Fibroblast of skin of left quadriceps (primary cell): ENCODE data around the gene ENPEP.
A peak's percentile ranks its signal among the peaks of the same experiment; 100 is the strongest.
"Not testable (repeated sequence)": the region's sequence is repeated elsewhere in the genome, so short reads cannot be mapped to it uniquely, and the experiment has no call there.

Source experiments
- DNase-seq, 2 experiments: peaks; one replicate each; pipeline ENCODE4 v3.0.0-alpha.2; 2013; ENCODE audit warnings: low read depth in 2 of 2

The ENPEP gene

DNA sequence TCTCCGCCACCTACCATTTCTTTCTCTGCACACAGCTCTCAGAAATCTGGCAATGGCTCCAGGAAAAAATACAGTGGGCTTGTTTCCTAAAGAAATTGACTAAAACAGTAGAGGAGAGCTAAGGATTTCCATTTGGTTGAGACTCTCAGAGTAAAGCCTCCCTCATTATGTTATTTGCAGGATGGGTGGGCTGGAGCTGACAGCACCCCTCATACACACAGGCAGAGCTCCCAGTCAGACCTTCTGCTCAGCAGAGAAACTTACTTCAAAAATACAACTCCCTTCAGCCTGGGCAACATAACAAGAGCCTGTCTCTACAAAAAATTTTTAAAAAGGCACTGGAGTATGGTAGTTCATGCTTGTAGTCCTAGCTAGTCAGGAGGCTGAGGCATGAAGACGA lies 44.9 kb downstream of the ENPEP start:
- DNase-seq, result no peak

DNA sequence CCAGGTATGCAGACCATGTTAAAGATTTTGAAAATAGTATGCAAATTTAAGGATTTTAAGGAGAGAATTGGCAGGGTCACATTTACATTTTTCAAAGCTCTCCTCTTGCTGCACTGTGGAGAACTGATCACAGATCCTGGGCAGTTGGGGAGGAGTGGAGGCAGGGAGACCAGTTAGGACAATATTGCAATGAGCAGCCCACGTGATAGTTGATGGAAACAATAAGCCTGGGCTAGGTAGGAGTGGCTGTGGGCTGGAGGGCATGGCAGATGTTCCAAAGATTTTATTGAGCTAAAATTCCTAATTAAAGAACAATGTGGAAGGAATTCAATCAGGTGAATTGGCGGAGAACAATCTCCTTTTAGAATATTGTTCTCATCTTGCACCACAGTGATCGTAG lies 50.6 kb downstream of the ENPEP start:
- DNase-seq, result no peak

DNA sequence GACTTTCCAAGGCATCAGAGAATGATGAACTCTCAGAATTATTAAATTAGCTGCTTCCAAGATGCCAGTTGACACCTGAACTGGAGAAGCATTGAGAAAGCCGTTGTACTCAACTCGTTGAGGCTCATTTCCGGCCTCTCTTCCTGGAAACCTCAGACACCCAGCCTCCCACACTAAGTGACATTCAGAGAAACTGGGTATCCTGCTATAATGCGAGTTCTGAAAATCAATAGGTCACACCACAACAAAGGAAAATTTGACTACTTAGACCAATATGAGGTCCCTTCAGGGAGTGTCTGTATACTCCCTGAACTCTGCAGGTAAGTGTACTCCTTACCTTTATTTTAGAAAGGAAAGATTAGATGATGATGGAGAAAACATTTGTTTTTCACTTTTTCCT lies 51.2 kb downstream of the ENPEP start:
- DNase-seq, result no peak

DNA sequence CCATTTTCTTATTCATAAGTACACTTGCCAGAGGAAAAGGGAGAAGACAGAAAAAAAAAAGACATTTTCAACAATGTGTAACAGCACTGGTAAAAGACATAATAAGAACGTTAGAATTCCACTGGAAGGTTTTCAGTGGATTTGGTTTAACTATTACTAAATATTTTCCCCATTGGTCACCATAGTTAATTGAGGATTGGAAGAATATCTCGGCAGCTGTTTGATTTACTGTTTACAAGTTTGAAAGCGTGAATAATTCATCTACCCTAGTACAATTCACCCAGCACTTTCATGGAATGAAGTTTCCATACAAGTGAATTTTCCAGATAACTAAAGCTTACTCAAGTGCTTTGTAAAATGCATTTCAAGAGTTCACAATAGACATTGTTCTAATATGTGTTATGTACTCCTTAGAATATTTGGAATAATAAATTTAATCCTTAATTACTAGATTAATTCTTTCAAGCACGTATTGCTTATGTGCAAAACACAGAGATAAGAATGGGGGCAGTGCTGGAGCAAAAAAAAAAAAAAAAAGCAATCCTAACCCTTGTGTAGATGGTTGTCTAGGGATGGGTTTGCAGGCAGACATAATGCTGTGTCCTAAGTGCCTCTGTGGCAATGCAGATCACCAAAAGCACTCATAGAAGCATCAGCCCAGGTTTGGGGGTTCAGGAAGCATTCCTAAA lies 57.1 kb downstream of the ENPEP start:
- DNase-seq, result no peak

DNA sequence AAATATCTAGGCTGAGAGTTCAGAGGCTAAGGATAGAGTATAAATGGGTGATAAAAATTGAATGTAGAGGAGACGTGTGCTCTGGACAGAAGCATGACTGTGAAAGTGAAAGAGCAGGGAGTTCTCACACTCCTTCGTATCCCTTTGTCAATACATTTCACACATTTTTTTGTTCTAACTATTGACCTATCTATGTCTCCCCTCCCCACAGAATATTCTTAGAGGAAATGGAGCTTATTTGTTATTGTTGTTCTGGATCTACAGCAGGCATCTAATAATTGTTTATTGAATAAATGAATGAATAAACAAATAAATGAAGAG lies 57.6 kb downstream of the ENPEP start:
- DNase-seq, result no peak

DNA sequence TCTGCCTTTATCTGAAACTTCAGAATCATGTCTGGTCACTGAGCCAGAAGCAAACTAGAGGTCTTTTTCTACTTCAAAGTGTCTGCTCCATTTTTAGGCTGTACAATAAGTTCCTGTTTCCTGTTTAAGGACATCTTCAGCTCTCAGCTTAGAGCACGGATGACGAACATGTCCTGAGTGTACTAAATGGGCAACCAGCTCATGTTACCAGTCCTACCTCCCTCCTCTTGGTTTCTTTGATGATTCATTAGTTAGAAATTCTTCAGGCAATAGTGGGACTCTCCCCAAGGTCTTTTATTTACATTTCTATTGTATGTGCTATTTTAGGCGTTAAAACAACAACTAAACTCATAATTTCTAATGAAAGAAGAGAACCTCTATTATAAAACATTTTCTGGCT lies 58.0 kb downstream of the ENPEP start:
- peak; percentile 75 to 77 for DNase-seq

DNA sequence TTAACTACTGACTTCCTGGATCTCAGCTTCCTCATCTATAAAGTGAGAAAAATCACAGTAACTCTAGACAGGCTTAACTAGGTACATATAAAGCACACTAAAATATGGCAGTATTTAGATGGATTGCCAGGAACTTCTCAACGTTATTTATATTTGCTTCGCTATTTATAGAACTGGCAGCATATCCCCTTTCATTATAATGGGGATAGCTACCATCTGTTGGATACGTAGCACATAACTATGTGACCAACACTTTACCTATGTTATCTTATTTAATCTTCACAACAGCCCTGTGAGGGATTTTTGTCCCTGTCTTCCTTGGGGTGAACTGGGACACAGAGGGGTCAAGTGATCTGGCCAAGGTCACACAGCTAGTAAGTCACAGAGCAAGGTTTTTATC lies 64.6 kb downstream of the ENPEP start:
- peak in 1 of 2 experiments; percentile 18 for DNase-seq

DNA sequence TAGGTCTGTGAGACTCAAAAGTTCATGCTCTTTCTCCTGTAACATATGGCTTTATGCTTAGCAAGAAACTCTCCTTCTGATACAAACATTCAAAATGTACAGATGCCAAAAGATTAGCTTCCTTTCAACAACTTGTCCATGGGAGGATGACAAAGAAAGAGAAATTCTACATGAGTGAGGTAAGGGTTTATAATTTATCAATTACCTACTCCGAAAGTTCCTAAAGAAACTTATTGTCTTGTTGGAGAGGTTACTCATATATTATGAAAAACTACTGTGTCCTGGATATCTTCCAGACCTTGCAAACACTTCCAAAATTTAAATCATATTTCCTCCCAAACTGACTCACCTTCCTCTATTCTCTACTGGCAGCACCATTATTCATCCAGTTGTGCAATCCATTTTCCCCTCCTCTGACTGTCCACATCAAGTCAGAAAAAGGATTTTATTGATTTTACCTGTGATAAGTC lies 65.1 kb downstream of the ENPEP start:
- DNase-seq, result peak; percentile 76 to 78

DNA sequence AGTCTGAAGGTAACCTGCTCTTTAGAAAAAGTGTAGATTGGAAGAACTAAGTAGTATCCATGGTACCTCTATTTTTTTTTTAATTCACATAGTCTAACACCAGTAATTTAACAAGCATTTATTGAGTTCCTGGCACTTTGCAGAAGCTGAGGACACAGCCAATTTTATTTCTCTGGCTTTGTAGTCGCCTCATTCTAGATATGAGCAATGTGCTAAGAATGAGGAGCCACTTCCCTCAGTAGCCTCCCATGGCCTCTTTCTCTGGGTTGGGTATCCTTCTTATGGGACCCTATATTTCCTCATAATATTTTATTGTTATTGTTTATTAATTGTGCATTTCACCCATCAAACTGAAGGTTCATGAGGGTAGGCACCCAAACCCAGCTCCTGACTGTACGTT lies 67.6 kb downstream of the ENPEP start:
- DNase-seq, result no peak

DNA sequence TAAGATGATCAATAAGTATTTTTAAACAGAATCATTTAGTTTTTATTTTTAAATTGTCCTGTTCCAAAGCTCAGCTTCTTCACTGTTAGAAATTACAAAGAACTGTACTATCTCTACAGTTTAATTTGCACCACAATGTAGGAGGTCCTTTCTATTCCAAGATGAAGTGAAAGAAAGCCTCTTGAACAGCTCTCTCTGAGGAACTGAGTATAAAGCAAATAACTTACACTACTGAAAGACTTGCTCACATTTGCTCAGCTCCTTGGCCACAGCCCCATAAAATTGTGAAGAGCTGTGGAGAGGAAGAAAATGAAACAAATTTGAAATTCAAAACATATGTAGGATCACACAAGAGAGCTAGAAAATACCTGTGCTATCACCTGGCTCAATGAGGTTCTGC lies 68.6 kb downstream of the ENPEP start:
- DNase-seq, result no peak

DNA sequence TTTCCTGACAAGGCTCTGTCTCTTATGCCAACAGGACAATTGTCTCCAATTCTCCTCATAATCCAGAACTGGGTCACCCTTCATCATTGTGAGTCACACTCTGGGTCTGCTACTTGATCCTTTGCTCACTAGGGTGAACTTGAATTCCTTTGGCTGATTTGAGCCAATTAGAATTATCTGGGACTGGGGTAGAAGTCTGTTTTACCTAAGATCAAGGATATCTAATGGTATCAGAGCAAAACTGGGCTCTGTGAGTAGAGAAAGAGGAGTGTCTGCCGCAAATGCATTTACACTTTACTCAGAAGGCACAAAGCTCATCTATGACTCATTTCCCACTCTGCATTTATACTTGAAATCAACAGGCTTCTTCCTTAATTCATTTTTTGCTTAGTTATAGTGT lies 74.3 kb downstream of the ENPEP start:
- DNase-seq, result no peak

DNA sequence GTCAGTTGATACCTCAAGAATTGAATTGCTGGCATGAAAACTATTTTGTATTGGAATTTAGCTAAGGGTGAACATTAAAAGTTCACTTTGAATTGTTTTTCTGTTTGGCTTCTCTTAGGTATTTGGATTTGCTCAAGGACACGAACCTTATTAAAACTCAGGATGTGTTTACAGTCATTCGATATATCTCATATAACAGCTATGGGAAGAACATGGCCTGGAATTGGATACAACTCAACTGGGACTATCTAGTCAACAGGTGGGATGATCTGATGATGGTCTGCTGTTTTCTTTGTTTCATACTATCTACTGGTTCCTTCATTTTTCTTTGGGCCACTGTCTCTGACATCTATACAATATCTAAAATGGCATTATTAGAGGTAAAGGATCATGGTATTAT lies 77.2 kb downstream of the ENPEP start:
- no peak for DNase-seq

DNA sequence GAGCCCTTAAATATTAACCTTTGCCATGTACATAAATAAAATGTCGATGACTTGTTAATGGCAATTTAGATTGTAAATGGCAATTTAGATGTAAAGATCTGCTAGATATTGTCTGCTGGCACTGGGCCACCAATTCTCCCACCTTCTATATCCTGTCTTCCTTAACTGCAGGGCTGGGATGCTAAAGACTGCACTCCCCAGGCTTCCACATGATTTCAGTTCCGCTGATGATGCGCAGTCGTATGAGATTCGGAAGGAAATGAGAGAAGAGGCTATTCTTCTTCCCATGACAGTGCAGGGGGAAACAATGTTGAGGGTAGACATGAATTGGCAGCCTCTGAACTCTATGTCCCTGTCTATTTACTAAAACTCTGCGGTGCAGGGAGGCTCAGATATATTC lies 91.3 kb downstream of the ENPEP start:
- no peak for DNase-seq

DNA sequence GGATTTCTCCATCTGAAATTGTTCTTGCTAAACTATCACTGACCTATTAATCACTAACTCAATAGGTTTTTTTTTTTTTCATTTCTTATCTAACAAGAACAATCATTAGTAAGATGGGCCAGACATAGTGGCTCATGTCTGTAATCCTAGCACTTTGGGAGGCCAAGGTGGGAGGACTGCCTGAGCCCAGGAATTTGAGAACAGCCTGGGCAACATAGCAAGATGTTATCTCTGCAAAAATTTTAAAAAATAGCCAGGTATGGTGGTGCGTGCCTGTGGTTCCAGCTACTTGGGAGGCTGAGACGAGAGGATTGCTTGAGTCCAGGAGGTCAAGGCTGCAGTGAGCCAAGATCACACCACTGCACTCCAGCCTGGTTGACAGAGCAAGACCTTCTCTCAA lies 100.7 kb downstream of the ENPEP start:
- not testable (repeated sequence) for DNase-seq

DNA sequence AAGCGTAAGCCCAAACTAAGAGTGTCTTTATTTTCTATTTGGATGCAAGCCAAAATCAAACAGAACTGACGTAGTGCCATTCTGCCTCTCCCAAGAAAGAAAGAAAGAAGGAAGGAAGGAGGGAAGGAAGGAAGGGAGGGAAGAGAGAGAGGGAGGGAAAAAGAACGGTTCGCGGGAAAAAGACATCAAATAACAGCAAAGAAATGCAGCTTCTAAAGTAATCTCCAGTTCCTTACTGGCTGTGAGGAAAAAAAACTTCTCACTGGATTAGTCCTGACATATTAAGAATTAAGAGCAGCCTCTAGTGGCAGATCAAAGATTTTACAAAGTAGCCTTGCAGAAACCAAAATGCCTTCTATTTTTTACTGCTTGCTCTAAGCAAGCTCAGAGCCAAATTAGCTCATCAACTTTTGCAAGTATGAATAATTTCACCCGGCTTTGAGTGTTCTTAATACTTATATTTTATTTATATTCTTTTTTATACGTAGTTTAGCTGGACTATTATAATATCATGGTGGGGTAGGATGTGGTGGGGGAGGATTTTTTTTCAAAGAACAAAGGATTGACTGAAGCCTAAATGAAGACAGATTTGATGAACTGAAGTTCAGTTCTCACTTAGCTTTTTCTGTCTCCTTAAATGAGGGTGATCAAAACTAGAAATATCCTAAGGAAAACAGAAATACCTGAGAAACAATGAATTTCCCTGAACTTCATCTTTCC lies 110.3 kb downstream of the ENPEP start:
- peak; percentile 47 to 57 for DNase-seq

DNA sequence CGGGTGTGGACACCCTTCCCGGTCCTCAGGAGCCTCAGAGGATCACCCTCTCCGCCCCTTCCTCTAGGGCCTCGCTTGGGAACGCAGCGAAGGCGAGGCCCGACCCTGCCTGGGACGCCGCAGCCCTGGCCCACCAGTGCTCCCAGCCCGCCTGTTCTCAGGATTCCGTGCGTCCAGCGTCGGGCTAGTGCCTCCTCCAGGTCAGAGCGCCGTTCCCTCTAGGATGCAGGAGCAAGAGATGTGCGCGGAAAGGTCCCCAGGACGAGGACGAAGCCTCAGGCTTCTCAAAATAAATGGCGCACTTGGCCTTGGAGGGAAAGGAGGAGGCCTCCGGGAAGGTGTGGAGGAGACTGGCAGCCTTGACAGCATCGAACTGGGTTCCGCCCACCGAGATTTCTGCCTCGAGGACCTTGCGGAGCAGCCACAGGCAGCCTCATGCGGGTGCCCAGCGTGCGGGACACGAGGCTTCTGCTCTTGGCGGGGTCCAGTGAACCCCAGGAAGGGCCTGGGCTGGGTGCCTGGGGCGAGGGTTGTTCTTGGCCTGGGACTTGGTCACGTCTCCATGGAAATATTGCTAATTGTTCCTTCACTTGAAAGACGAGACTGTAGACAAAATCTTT lies 111.8 kb downstream of the ENPEP start:
- DNase-seq, result no peak

DNA sequence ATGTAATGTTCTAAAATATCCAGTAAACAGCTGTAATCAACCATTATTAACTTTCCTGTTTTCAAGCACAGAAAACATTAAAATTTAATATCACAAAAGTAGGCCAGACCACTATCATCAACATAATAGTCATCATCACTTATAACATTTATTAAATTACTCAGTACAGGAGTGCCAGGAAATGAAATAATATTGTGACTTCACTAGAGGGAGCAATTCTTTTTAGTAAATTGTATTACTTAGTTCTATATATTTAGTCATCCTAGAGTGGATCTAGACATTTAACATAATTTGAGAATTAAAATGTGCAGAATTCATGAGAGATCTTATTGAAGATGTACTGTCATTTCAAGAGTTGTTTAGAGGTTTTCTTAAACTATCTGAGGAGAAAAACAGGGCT lies 113.3 kb downstream of the ENPEP start:
- no peak for DNase-seq

DNA sequence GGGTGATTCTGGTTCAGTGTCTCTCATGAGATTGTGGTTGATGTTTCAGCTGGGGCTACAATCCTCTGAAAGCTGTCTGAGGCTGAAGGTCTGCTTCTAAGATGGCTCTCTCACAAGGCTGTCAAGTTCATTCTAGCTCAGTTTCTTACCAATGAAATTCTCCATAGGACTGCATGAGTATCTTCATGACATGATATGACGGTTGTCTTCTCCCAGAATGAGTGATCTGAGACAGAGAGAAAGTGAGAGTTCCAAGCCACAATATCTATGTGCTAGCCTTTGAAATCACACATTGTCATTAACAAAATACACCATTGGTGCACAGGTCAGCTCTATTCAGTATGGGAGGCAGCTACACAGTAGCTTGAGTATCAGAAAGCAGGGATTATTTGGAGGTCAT lies 119.6 kb downstream of the ENPEP start:
- no peak for DNase-seq

DNA sequence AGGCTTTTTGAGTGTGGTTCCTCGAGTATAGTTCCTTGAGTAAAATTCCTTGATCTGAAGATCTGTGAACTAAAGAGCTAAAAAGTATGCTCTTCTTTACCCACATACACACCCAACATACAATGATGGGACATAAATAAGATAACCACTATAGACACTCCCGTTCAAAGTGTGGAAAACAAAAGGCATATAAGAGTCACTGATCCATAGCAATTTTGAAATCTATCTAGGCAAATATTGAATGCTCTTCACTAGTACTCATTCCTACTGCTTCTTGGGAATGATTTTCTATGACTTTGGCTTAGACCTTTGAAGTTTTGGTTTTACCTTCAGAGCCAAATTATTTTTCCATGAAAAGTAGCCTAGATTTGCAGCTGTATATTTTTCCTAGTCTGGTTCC lies 120.5 kb downstream of the ENPEP start:
- DNase-seq, result no peak

DNA sequence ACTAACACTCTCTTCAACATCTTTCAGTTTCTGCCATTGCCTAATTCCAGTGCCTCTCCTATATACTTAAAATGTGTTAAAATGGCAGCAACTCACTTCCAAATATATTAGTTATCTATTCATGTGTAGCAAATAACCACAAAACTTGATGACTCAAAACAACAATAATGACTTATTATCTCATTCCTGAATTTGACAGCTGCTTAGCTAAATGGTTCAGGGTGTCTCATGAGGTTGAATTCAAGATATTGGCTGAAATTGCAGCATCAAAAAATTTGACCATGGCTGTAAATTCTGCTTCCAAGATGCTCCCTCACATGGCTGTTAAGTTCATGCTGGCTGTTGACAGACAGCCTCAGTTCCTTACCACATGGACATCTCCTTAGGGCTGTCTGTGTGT lies 121.6 kb downstream of the ENPEP start:
- no peak for DNase-seq

DNA sequence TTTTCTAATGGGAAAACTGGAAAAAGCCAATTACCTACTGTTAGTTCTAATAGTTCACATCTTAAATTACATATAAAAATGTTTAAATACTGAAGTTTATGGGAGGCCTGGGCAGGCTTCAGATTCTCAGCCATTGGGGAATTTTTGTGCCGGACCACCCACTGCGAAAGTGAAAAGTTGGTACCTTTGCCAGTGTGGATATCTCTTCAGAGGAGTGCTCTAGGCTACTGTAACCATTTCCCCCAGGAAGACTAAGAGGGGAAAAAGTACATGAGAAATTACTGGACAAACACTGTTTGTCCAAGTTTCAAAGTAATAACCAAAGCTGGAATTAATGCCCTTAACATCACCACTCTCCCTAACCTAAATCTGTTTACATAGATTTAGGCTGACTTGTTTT lies 126.1 kb downstream of the ENPEP start:
- DNase-seq, result no peak

DNA sequence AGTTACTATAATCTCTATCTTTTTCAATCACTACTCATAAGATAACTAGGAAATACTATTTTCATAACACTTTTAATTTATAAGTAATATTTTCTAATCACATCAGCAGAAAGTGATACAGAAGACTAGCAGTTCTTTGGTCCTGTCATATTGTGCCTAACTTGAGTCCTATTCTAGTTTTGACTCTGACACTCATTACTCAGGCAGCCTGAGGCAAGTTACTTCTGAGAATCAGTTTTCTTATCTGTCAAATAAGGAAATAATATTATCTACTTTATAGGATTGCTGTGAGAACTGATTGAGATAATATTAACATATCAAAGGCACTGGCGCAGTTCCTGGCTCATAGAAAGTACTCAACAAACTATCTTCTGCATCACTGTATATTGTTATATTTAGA lies 129.1 kb downstream of the ENPEP start:
- no peak for DNase-seq

DNA sequence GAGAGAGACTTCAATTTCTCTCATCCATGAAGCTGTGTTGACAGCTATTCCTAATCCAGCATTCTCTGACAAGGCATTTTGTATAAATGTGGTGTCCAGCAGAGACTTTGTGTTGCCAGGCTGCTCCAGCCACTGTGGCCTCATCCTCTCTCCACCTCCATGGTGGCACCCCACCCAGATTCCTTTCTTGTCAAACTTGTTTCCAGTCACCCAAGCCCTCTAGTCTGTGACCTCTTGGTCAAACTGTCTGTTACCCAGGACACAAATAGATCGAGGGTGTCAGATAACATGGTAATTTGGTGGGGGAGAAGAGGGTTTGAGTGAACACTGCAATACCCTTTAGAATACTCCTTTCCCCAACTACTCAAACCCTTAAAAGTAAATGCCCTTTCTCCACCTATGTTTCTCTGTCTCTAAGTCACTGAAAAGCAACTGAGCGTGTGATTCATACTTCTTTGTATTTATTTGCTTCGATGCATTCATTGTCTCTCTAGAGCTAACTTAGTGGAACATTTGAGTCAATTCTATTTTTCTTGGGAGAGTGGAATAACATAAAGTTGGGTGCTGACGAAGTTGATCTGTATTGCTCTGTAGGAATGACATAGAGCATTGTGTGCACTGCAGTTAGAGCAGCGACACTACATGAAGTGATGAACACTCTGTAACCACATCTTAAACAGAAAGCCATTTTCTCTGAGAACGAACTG lies 133.2 kb downstream of the ENPEP start:
- no peak for DNase-seq
